MM.1S (cell line): ENCODE results near the gene ITPR3.

Experiments
- DNase-seq: peaks from one replicate; pipeline ENCODE4 v3.0.0-alpha.2; 2015
- H2AFZ ChIP-seq: fragments of 300-600 bp; sonication (generic); 2 replicates; pipeline ENCODE4 v1.6.0; 2016; ENCODE audit warnings: antibody characterized with exemption, low read length
- H3F3A ChIP-seq: fragments of 300-600 bp; sonication (generic); 2 replicates; pipeline ENCODE4 v1.6.1; 2016; ENCODE audit warnings: mild to moderate bottlenecking, antibody characterized with exemption, low read length, moderate library complexity, mixed read lengths; ENCODE audit not compliant: insufficient read depth
- H3K27ac ChIP-seq: fragments of 300-600 bp; sonication (generic); 2 replicates; pipeline ENCODE4 v1.5.1; 2016; ENCODE audit warnings: mild to moderate bottlenecking, low read length
- H3K27me3 ChIP-seq: fragments of 300-600 bp; sonication (generic); replicated peaks from 2 replicates; pipeline ENCODE4 v1.6.0; 2016; ENCODE audit warnings: low read length; ENCODE audit not compliant: insufficient read depth
- H3K36me3 ChIP-seq: fragments of 300-600 bp; sonication (generic); replicated peaks from 2 replicates; pipeline ENCODE4 v1.6.1; 2016; ENCODE audit warnings: mild to moderate bottlenecking, low read length, mixed read lengths; ENCODE audit not compliant: insufficient read depth
- H3K4me1 ChIP-seq: fragments of 300-600 bp; sonication (generic); 2 replicates; pipeline ENCODE4 v1.6.1; 2016; ENCODE audit warnings: low read length, mixed read lengths
- H3K4me2 ChIP-seq: fragments of 300-600 bp; sonication (generic); 2 replicates; pipeline ENCODE4 v1.6.0; 2016; ENCODE audit warnings: low read depth, low read length
- H3K4me3 ChIP-seq: fragments of 300-600 bp; sonication (generic); 2 replicates; pipeline ENCODE4 v1.5.1; 2016; ENCODE audit warnings: low read length, mixed read lengths
- H3K79me2 ChIP-seq: fragments of 300-600 bp; sonication (generic); 2 replicates; pipeline ENCODE4 v1.6.1; 2016; ENCODE audit warnings: mixed run types, low read length, mixed read lengths
- H3K9ac ChIP-seq: fragments of 300-600 bp; sonication (generic); 2 replicates; pipeline ENCODE4 v1.6.1; 2016; ENCODE audit warnings: low read length, mixed read lengths
- H3K9me2 ChIP-seq: fragments of 300-600 bp; sonication (generic); replicated peaks from 2 replicates; pipeline ENCODE4 v1.6.1; 2016; ENCODE audit warnings: mild to moderate bottlenecking, low read length, mixed read lengths; ENCODE audit not compliant: insufficient read depth
- H3K9me3 ChIP-seq: fragments of 300-600 bp; sonication (generic); replicated peaks from 2 replicates; pipeline ENCODE4 v1.6.1; 2016; ENCODE audit warnings: mild to moderate bottlenecking, low read length, mixed read lengths; ENCODE audit not compliant: insufficient read depth
- H4K20me1 ChIP-seq: fragments of 300-600 bp; sonication (generic); 2 replicates; pipeline ENCODE4 v1.6.1; 2016; ENCODE audit warnings: mild to moderate bottlenecking, low read length, moderate library complexity, mixed read lengths; ENCODE audit not compliant: insufficient read depth
- CTCF ChIP-seq: fragments of 300-600 bp; sonication (generic); IDR thresholded peaks from 2 replicates; pipeline ENCODE4 v1.5.1; 2016; ENCODE audit warnings: antibody characterized with exemption, low read length, mixed read lengths
- EZH2 ChIP-seq: fragments of 300-600 bp; sonication (generic); optimal IDR thresholded peaks from 2 replicates; pipeline ENCODE3; 2017; ENCODE audit warnings: low read depth, mild to moderate bottlenecking, antibody characterized with exemption, low read length, mixed read lengths
- EZH2phosphoT487 ChIP-seq: fragments of 300-600 bp; sonication (generic); IDR thresholded peaks from 2 replicates; pipeline ENCODE4 v1.6.1; 2018; ENCODE audit warnings: antibody characterized with exemption, low read length

The ITPR3 gene

GRCh38 chr6:33694977-33695376 lies 73.9 kb downstream of the ITPR3 start:
- Histone ChIP-seq H3K36me3 (peaks cover 5% of the 10 kb centered on the region; the same call in 1 of the 2 replicates), H3F3A (0 out of 2 replicates have a peak, but pooled peaks cover 6% of the 10 kb centered on the region), H3K27ac (no peak overlapping the region)

GRCh38 chr6:33695451-33695887 lies 74.3 kb downstream of the ITPR3 start:
- Histone ChIP-seq H3K4me1 (no peaks in the 10 kb centered on the region), H3K4me3 (no peak overlapping the region), H3K4me2 (no peak overlapping the region), H3F3A (0 out of 2 replicates have a peak, but pooled peaks cover 6% of the 10 kb centered on the region), H4K20me1 (no peaks in the 10 kb centered on the region), H3K79me2 (no peaks in the 10 kb centered on the region), H3K9ac (no peak overlapping the region), H3K27ac (no peak overlapping the region), H3K36me3 (peaks cover 5% of the 10 kb centered on the region; the same call in 1 of the 2 replicates), H3K9me2 (no peaks in the 10 kb centered on the region), H3K9me3 (no peaks in the 10 kb centered on the region), H2AFZ (no peak overlapping the region), H3K27me3 (no peaks in the 10 kb centered on the region)
- no peak for DNase-seq
- TF ChIP-seq EZH2 (no peak), CTCF (no peak), EZH2phosphoT487 (no peak)

More at GRCh38 chr6:33694977-33695376, 73.9 kb downstream of the ITPR3 start:
- no peak overlapping the region for H3K4me3 ChIP-seq
- no peaks in the 10 kb centered on the region for H4K20me1 ChIP-seq
- no peaks in the 10 kb centered on the region for H3K27me3 ChIP-seq
- TF ChIP-seq CTCF (no peak), EZH2 (no peak), EZH2phosphoT487 (no peak)
- H3K9me2 ChIP-seq: no peaks in the 10 kb centered on the region
- H3K4me1 ChIP-seq: no peaks in the 10 kb centered on the region
- H2AFZ ChIP-seq: no peak overlapping the region
- no peaks in the 10 kb centered on the region for H3K9me3 ChIP-seq
- no peak overlapping the region for H3K9ac ChIP-seq
- no peak overlapping the region for H3K4me2 ChIP-seq
- no peaks in the 10 kb centered on the region for H3K79me2 ChIP-seq
- no peak for DNase-seq

GRCh38 chr6:33696076-33696475 lies 75.0 kb downstream of the ITPR3 start:
- Histone ChIP-seq H3F3A (0 out of 2 replicates have a peak, but pooled peaks cover 6% of the 10 kb centered on the region), H3K4me2 (no peak overlapping the region), H3K27me3 (no peaks in the 10 kb centered on the region), H3K9me3 (no peaks in the 10 kb centered on the region), H3K9ac (no peak overlapping the region), H3K36me3 (peaks cover 5% of the 10 kb centered on the region; the same call in 1 of the 2 replicates), H3K4me3 (no peak overlapping the region), H4K20me1 (no peaks in the 10 kb centered on the region), H3K4me1 (no peaks in the 10 kb centered on the region), H3K79me2 (no peaks in the 10 kb centered on the region), H2AFZ (no peak overlapping the region), H3K27ac (no peak overlapping the region), H3K9me2 (no peaks in the 10 kb centered on the region)
- TF ChIP-seq EZH2: no peak
- TF ChIP-seq CTCF: no peak
- no peak for TF ChIP-seq EZH2phosphoT487
- no peak for DNase-seq
